HG03469 (cell line): ENCODE measurements around the gene MOGAT2.

ENCODE experiments used
- ATAC-seq: cut with Tn5 transposase; IDR thresholded peaks from one replicate; pipeline ENCODE4 v1.9.1; 2021; ENCODE audit warnings: mild to moderate bottlenecking, moderate library complexity, moderate number of reproducible peaks; ENCODE audit not compliant: unreplicated experiment

Gene MOGAT2

GRCh38 chr11:75776546-75776945 lies 58.9 kb downstream of the MOGAT2 start:
- no peak for ATAC-seq

- no peak for ATAC-seq
These were observed 59.9 kb downstream of the MOGAT2 start for GRCh38 chr11:75777461-75778110.

- no peak for ATAC-seq
These were observed 61.3 kb downstream of the MOGAT2 start for GRCh38 chr11:75778962-75779361.

- ATAC-seq: no peak
These were observed 62.3 kb downstream of the MOGAT2 start for GRCh38 chr11:75779960-75780359.

GRCh38 chr11:75780888-75781287 lies 63.2 kb downstream of the MOGAT2 start:
- ATAC-seq: no peak

GRCh38 chr11:75781296-75781695 lies 63.7 kb downstream of the MOGAT2 start:
- no peak for ATAC-seq

GRCh38 chr11:75781831-75782230 lies 64.2 kb downstream of the MOGAT2 start:
- no peak for ATAC-seq
